ENCODE measurements around the gene PKN1.
"Not testable (repeated sequence)": the region's sequence is repeated elsewhere in the genome, so short reads cannot be mapped to it uniquely, and the experiment has no call there.

The PKN1 gene

DNA sequence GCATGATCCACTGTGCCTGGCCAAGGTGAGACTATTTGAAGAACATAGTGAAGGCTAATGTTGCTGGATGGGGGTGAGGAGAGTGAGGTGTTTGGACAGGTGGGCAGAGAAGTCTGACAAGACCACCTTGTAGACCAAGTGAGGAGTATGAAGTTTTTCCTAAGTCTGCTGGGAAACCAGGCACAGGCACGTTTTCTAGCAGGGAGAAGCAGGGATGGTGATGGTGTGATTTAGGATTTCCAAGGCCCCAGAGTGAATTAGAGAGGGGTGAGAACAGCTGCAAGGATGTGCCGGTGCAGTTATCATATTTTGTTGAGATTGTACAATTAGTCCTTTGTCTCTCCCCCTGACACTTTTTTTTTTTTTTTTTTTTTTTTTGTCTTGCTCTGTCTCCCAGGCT lies 5.6 kb upstream of the PKN1 start:
- DNase-seq: no peak

DNA sequence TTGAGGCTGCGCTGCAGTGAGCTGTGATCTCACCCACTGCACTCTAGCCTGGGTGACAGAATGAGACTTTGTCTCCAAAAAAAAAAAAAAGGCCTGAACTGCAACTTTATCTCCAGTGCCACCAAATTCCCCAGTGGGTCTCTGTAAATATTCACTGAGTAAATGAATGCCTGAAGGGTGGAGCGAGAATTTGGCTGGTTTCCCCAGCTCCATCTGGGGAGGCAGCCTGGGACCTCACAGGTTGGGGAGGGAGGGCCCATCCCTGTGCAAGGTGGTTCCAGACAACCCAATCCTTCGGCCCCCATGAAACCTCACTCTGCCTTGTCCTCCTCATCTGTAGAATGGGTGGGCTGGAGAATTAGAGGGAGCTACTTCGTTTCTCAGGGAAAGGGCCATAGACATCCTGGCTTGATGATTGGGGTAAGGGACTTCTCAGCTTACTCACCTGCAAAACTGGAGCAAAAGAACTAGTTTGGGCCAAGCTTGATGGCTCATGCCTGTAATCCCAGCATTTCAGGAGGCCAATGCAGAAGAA lies 4.2 kb upstream of the PKN1 start:
- no peak for DNase-seq

- no peak for DNase-seq
Measured at GRCh38 chr19:14430712-14431111, 2.4 kb upstream of the PKN1 start.

DNA sequence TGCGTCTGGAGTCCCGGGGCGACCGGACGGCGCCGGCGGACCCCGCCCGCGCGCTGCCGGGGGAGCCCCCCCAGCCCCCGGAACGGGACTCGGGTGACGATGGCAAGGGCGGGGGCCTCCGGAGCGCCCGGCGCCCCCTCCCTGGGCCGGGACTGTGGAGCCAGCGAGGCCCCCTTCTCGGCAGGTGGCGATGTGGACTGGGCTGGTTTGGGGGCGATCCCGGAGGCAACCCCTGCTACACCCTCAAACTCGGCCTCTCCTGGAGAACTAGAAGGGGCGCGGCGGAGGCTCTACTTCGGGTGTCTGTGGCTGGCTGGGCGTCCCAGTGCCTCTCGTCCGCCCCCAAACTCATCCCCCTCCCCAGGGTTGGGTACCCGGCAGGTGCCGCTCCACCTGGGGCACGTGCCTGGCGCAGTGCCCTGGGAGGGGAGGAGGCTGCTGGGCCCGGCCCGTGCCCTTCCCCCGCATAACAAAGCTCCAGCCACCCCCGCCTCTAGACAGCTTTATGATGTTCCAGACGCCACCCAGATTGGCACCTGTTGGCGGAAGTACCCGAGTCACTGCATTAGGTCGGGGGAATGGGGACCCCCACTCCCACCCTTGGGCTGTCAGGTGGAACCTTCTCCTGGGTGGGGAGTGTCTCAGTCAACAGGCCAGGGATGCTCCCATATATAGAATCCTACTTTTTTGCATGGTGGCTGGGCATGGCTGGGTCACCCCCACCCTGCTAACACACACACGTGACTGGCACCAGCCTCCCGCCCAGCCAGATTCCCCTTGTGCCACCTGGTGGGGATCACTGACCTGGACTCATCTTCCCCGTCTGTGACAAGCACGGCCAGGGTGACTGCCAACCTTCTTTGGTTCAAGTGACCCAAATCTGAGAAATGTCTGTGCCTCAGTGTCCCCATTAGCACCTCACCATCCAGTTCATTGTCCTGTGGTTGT lies 722 bp downstream of the PKN1 start:
- peak; percentile 78 for DNase-seq

- DNase-seq: peak; percentile 48
Measured at GRCh38 chr19:14434543-14435319, 1.6 kb downstream of the PKN1 start.

- DNase-seq: peak; percentile 24
Measured at GRCh38 chr19:14435320-14436050, 2.4 kb downstream of the PKN1 start.

DNA sequence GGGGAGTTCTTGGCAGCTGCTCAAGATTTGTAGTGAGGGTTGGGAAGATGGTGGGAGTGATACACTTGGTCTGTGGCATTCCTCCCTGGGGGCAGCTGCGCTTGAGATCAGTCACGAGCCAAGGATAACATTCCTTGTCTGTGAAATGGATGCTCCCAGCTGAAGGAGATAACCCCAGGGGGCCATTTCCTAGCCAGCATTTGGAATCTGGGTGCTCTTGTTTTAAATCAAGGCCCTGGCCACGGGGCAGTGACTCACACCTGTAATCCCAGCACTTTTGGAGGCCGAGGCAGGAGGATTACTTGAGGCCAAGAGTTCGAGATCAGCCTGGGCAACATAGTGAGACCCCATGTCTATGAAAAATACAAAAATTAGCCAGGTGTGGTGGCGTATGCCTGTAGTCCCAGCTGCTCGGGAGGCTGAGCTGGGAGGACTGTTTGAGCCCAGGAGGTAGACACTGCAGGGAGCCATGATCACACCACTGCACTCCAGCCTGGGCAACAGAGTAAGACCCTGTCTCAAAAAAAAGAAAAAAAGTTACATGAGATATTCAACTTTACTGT lies 4.6 kb downstream of the PKN1 start:
- no peak for DNase-seq

GRCh38 chr19:14439014-14439413 lies 5.9 kb downstream of the PKN1 start:
- DNase-seq: no peak

- DNase-seq: no peak
Measured at GRCh38 chr19:14440049-14440448, 6.9 kb downstream of the PKN1 start.

GRCh38 chr19:14441041-14441938 lies 8.2 kb downstream of the PKN1 start:
- DNase-seq: no peak

DNA sequence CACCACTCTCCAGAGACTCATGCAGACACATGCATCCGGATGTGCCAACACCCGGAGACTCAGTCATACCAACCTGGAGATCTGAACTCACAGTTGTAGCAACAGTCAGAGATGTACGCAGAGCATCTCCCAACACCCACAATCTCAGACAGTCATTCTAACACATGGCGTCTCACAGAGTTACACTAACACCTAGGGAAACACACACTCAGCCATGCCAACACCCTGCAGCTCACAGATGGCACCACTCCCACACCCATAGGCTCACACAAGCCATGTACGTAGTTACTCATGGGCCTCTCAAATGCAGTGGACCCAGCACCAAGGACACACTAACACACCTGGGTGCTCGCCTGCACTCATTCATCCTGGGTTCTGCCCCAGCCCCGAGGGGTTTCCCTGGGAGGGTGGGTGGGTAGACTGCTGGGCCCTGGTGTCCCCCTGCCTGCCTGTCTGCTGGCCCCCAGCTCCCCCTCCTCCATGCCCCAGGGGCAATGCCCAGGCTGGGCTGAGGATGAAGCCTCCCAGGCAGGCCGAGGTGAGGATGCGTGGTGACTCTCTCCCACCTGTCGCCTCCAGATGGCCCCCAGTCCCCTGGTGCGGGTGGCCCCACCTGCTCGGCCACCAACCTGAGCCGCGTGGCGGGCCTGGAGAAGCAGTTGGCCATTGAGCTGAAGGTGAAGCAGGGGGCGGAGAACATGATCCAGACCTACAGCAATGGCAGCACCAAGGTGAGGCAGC lies 10.0 kb downstream of the PKN1 start:
- DNase-seq: no peak

- no peak for DNase-seq
Measured at GRCh38 chr19:14443632-14444216, 10.6 kb downstream of the PKN1 start.

- DNase-seq: no peak
Measured at GRCh38 chr19:14446336-14447036, 13.4 kb downstream of the PKN1 start.

- DNase-seq: no peak
Measured at GRCh38 chr19:14449321-14449720, 16.2 kb downstream of the PKN1 start.

DNA sequence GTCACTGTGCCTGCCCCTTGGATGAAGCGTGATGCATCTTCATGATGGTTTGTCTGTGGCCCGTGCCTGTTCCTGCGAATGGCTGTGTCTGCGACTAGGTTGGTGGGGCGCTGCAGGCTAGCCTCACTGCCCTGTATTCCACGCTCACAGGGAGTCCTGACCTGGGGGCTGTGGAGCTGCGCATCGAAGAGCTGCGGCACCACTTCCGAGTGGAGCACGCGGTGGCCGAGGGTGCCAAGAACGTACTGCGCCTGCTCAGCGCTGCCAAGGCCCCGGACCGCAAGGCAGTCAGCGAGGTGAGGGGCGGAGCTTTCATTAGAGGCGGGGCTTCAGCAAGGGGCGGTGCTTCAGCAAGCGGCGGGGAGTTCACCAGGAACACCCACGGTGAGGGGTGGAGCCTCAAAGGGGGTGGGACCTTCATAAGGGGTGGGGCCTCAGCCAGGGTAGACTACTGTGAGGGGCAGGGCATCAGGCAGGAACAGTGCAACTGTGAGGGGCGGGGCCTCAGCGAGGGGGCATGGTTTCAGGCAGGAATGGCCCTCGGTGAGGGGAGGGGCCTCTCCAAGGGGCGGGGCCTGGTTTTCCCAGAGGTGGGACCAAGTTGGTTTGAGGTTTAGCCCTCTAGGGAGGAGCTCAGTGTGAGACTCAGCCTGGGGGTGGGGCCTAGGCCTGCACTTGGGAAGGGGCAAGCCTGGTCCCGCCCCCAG lies 17.2 kb downstream of the PKN1 start:
- DNase-seq: no peak

GRCh38 chr19:14450876-14451275 lies 17.8 kb downstream of the PKN1 start:
- no peak for DNase-seq

DNA sequence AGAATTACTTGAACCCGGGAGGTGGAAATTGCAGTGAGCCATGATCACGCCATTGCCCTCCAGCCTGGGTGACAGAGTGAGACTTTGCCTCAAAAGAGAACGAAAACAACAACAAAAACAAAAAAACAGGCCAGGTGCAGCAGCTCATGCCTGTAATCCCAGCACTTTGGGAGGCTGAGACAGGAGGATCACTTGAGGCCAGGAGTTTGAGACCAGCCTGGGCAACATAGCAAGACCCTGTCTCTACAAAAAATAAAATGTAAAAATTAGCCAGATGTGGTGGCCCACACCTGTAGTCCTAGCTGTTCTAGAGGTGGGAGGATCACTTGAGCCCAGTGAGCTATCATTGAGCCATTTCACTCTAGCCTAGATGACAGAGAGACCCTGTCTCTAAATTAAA lies 19.2 kb downstream of the PKN1 start:
- not testable (repeated sequence) for DNase-seq

- no peak for DNase-seq
Measured at GRCh38 chr19:14459703-14460102, 26.6 kb downstream of the PKN1 start.

- DNase-seq: no peak
Measured at GRCh38 chr19:14460935-14461334, 27.8 kb downstream of the PKN1 start.

Data from right kidney (tissue), 1 donor.